HG03469 (cell line): Measurements from ENCODE around the gene CTRL.

Source experiments
- ATAC-seq: cut with Tn5 transposase; IDR thresholded peaks from one replicate; pipeline ENCODE4 v1.9.1; 2021; ENCODE audit warnings: mild to moderate bottlenecking, moderate library complexity, moderate number of reproducible peaks; ENCODE audit not compliant: unreplicated experiment

CTRL gene

GRCh38 chr16:67963662-67964321, 32.1 kb upstream of the CTRL start:
- no peak for ATAC-seq

- ATAC-seq = no peak
Observed at GRCh38 chr16:67963292-67963661, 31.6 kb upstream of the CTRL start.

GRCh38 chr16:67962135-67962534, 30.5 kb upstream of the CTRL start:
- no peak for ATAC-seq

GRCh38 chr16:67961551-67961957, 29.9 kb upstream of the CTRL start:
- no peak for ATAC-seq

- no peak for ATAC-seq
Observed at GRCh38 chr16:67959536-67960329, 28.1 kb upstream of the CTRL start.

GRCh38 chr16:67957622-67958021, 26.0 kb upstream of the CTRL start:
- no peak for ATAC-seq

GRCh38 chr16:67954421-67955196, 22.9 kb upstream of the CTRL start:
- ATAC-seq = no peak

GRCh38 chr16:67953641-67954375, 22.1 kb upstream of the CTRL start:
- ATAC-seq = no peak

GRCh38 chr16:67951485-67951884, 19.8 kb upstream of the CTRL start:
- ATAC-seq = no peak

- ATAC-seq = no peak
Observed at GRCh38 chr16:67950335-67950843, 18.7 kb upstream of the CTRL start.

- no peak for ATAC-seq
Observed at GRCh38 chr16:67949645-67950044, 18.0 kb upstream of the CTRL start.

GRCh38 chr16:67948015-67948414, 16.4 kb upstream of the CTRL start:
- ATAC-seq = no peak

GRCh38 chr16:67946966-67947558, 15.4 kb upstream of the CTRL start:
- no peak for ATAC-seq

GRCh38 chr16:67946128-67946569, 14.5 kb upstream of the CTRL start:
- no peak for ATAC-seq

- ATAC-seq = no peak
Observed at GRCh38 chr16:67945392-67945933, 13.8 kb upstream of the CTRL start.

GRCh38 chr16:67944690-67945391, 13.2 kb upstream of the CTRL start:
- no peak for ATAC-seq

GRCh38 chr16:67943619-67944504, 12.2 kb upstream of the CTRL start, which contains the start of gene LCAT:
Gene LCAT, minus strand, starts transcription at chr16:67944120. Its CDS starts 19 bp downstream, at chr16:67944101.
- no peak for ATAC-seq

- ATAC-seq = no peak
Observed at GRCh38 chr16:67943256-67943618, 11.6 kb upstream of the CTRL start.
